ENCODE data around the gene CENPB. TPM values are rescaled to one million over a fixed set of nuclear protein-coding genes. Genes with fewer than 3 reads are reported as not detected.

CENPB gene
- total and polyA plus RNA-seq, 2 of the 4 experiments (the other 2 are of a cell fraction) = 45.7 to 59.1 TPM

DNA sequence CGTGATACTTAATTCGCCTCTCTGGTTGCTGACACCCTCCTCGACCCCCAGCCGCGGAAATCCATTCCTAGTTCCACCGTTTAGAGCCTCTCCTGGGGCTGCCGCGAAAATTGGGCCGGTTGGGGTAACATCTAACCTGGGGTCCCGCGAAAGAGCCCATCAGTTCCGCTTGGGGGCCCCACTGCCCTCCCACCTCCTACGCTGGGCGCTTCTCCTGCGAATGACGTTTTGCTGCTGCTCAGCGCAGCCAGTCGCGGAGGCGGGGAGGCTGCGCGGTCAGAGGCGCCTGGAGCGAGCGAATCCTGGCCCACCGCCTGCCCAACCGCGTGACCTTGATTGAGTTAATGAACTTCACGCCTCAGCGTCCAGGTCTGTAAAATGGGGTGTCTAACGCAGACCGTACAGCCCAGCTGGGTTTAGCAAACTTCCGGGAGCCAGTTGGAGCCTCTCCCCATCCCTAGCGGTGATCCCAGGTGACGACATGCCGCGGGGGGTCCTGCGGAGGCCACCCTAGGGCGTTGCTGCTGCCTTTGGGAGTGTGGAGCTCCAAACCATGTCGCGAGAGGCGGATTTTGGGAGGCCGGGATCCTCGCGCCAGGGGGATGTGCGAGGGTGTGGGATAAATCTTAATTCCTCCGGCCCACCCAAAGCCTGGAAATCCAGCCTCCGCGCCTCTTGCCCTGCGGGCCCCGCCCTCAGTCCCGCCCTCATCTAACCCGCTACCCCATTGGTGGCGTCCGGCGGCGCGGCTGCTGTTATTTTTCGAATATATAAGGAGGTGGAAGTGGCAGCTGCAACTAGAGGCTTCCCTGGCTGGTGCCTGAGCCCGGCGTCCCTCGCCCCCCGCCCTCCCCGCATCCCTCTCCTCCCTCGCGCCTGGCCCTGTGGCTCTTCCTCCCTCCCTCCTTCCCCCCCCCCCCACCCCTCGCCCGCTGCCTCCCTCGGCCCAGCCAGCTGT lies 9.2 kb upstream of the CENPB start, which contains the start of gene CDC25B:
Gene CDC25B (plus strand): TSS at position 800 of the 958 bp plus-strand sequence. CDS start 222 bp downstream, outside the sequence.
- peak; percentile 93 for ATAC-seq (ENCODE audit: low read depth)
- CTCF ChIA-PET = interaction anchor here (0.8 to 1.4 kb wide), 2 partner anchors 9 to 23 kb away, joined by 3 to 4 read pairs; partner anchors contain the start of gene CENPB

More for the DNA sequence above, 9.2 kb upstream of the CENPB start, which contains the start of gene CDC25B:
- Histone ChIP-seq H2BK120ac (ENCODE audit: low read depth, low read length) (peak within 1 kb of the TSS; percentile 84), H4K8ac (ENCODE audit: low read depth in 2 of 2, low read length in 2 of 2) (peak within 1 kb of the TSS; percentile 92 to 93), H3K56ac (ENCODE audit: extremely low read depth, insufficient read depth, low read length) (peak within 1 kb of the TSS; percentile 78), H3K9me3 (ENCODE audit: control insufficient read depth, insufficient read depth, low read length) (no peaks in the 10 kb centered on the region), H3K9ac (ENCODE audit: low read depth, low read length) (peak within 1 kb of the TSS; percentile 87), H3K4ac (ENCODE audit: low read depth, low read length) (peak within 1 kb of the TSS; percentile 95), H3K23ac (ENCODE audit: low read depth, low read length) (peak within 1 kb of the TSS; percentile 85), H2BK5ac (ENCODE audit: low read depth, low read length, poor library complexity, severe bottlenecking) (peak within 1 kb of the TSS; percentile 90), H3K27me3 (ENCODE audit: control insufficient read depth, insufficient read depth, low read length) (no peaks in the 10 kb centered on the region), H2BK20ac (ENCODE audit: low read depth, low read length) (peak within 1 kb of the TSS; percentile 12), H3K27ac (ENCODE audit: insufficient read depth, low read length) (peak within 1 kb of the TSS; percentile 95), H3K4me2 (ENCODE audit: low read depth, low read length) (peak within 1 kb of the TSS; percentile 92), H3K79me1 (ENCODE audit: low read depth in 1 of 2, low read length in 2 of 2) (peaks cover 36 to 55% of the 10 kb centered on the region in 2 experiments), H4K20me1 (ENCODE audit: insufficient read depth, low read length) (no peaks in the 10 kb centered on the region), H3K36me3 (ENCODE audit: control insufficient read depth, insufficient read depth, low read length) (peaks cover 18% of the 10 kb centered on the region), H3K4me1 (ENCODE audit: control insufficient read depth, insufficient read depth, low read length) (peaks cover 26% of the 10 kb centered on the region), H3K18ac (ENCODE audit: low read depth, low read length) (peak within 1 kb of the TSS; percentile 85), H4K5ac (ENCODE audit: low read depth, low read length) (peak within 1 kb of the TSS; percentile 87), H4K91ac (ENCODE audit: insufficient read depth, low read depth, low read length) (peak within 1 kb of the TSS; percentile 91), H3K4me3 (ENCODE audit: insufficient read depth, low read depth, low read length) (peak within 1 kb of the TSS; percentile 82), H2AFZ (replicated peaks; ENCODE audit: low read length, poor library complexity) (peak within 1 kb of the TSS; percentile 91), H3K14ac (replicated peaks; ENCODE audit: low read depth, low read length) (peak within 1 kb of the TSS; percentile 73), H2AK9ac (replicated peaks; ENCODE audit: low read depth, low read length, poor library complexity) (peak within 1 kb of the TSS; percentile 99), H2BK15ac (ENCODE audit: low read depth, low read length) (peak within 1 kb of the TSS; percentile 87; the same call in 2 of the 3 replicates), H3K9me1 (ENCODE audit: insufficient read depth, low read length) (peaks cover 21% of the 10 kb centered on the region), H2AK5ac (ENCODE audit: low read depth, low read length) (peak within 1 kb of the TSS; percentile 97)
- BruUV-seq (replicated peaks) = no TSS peak
- DNase-seq = peak; percentile 83
- dilution Hi-C loops (cut with HindIII; ENCODE audit: low sequenced_read_pairs, unreplicated experiment) (no loop called here), intact Hi-C loops (cut with micrococcal nuclease) (no loop called here), in situ Hi-C loops (cut with MboI; ENCODE audit: low sequenced_read_pairs) (no loop called here)
- 0% methylated on average over 18 of the region's 69 CpGs; no CpG with 5 or more reads in 1 of the 2 experiments for WGBS, 2 experiments (ENCODE audit: extremely low coverage in 2 of 2, insufficient read length in 1 of 2)
- TF ChIP-seq RCOR1 (IDR thresholded peaks at IDR 0.05; ENCODE audit: insufficient replicate concordance, low read length) = peak; percentile 92
- TF ChIP-seq RFX5 (IDR thresholded peaks at IDR 0.05; ENCODE audit: low read depth, low read length) = no peak
- TF ChIP-seq USF2 (IDR thresholded peaks at IDR 0.05; ENCODE audit: low read depth, low read length) = peak; percentile 43
- TF ChIP-seq SMC3 (IDR thresholded peaks at IDR 0.05; ENCODE audit: low read depth, low read length) = no peak
- TF ChIP-seq POLR2A (IDR thresholded peaks at IDR 0.05; ENCODE audit: low read depth, low read length) = peak; percentile 52
- TF ChIP-seq MAZ (IDR thresholded peaks at IDR 0.05; ENCODE audit: borderline replicate concordance, low read depth, low read length) = peak; percentile 46; the same call in 1 of the 2 replicates
- TF ChIP-seq CTCF (conservative IDR thresholded peaks at IDR 0.05; ENCODE audit: low read depth, low read length) = peak; percentile 22
- 0 out of 2 replicates have a peak, but pooled peaks have one; percentile 6 for TF ChIP-seq MXI1 (IDR thresholded peaks at IDR 0.05; ENCODE audit: borderline replicate concordance, low read depth, low read length)
- POLR2A ChIA-PET (ENCODE audit: unreplicated experiment) = interaction anchor here (0.6 kb wide), 1 partner anchor 14 kb away, joined by 3 read pairs; no protein-coding TSS in a partner anchor

All from IMR-90 (cell line).